A549 (cell line): Measurements from ENCODE around the gene RAB2B.
A peak's percentile ranks its signal among the peaks of the same experiment; 100 is the strongest.

Experiments
- CEBPB ChIP-seq, 2 experiments: fragments of >200 bp in 1 of 2; sonication (Bioruptor Twin) in 1 of 2; formaldehyde crosslinking in 1 of 2; IDR thresholded peaks; 2 replicates each; pipeline ENCODE4 v1.6.1; 2012 to 2016
- FOSL2 ChIP-seq, 2 experiments: fragments of 450-650 bp in 1 of 2; fragments of >200 bp in 1 of 2; sonication (Bioruptor Twin) in 1 of 2; formaldehyde crosslinking; IDR thresholded peaks; 2 replicates each; pipeline versions ENCODE4 v1.5.0 to v1.6.1; 2016 to 2020; ENCODE audit warnings: mild to moderate bottlenecking in 1 of 2, moderate library complexity in 1 of 2
- MAFK ChIP-seq: fragments of 450-650 bp; IDR thresholded peaks from 2 replicates; pipeline ENCODE4 v1.6.1; 2014; ENCODE audit not compliant: partially characterized antibody
- NFE2L2 ChIP-seq: fragments of 150-350 bp; conservative IDR thresholded peaks from 2 replicates; pipeline ENCODE4 v1.6.1; 2014; ENCODE audit warnings: low read length
- PHF8 ChIP-seq: fragments of 200-600 bp; sonication (generic); IDR thresholded peaks from 2 replicates; pipeline ENCODE4 v1.6.1; 2016; ENCODE audit warnings: low read depth, mild to moderate bottlenecking, antibody characterized with exemption, moderate library complexity, borderline replicate concordance
- POLR2A ChIP-seq: IDR thresholded peaks from 2 replicates; pipeline ENCODE4 v1.6.1; 2012; ENCODE audit warnings: mild to moderate bottlenecking, low read length
- RAD21 ChIP-seq, 2 experiments: fragments of >200 bp in 1 of 2; sonication (Bioruptor Twin) in 1 of 2; formaldehyde crosslinking in 1 of 2; IDR thresholded peaks in 1 of 2; conservative IDR thresholded peaks in 1 of 2; 2 replicates in 1 of 2; 3 replicates in 1 of 2; pipeline ENCODE4 v1.6.1; 2012 to 2018; ENCODE audit warnings: inconsistent platforms in 1 of 2
- RNF2 ChIP-seq: fragments of 200-600 bp; sonication (generic); IDR thresholded peaks from 2 replicates; pipeline ENCODE4 v1.6.1; 2016; ENCODE audit warnings: low read depth, mild to moderate bottlenecking, antibody characterized with exemption, moderate library complexity, borderline replicate concordance
- USF2 ChIP-seq: fragments of 450-650 bp; IDR thresholded peaks from 2 replicates; pipeline ENCODE4 v1.6.1; 2014; ENCODE audit warnings: antibody characterized with exemption
- TF ChIP-seq, protein P1 (sequence below): fragments of >200 bp; sonication (Bioruptor Twin); formaldehyde crosslinking; IDR thresholded peaks from 3 replicates; pipeline ENCODE4 v1.5.1; 2016
- TF ChIP-seq, protein P2 (sequence below): fragments of 200-600 bp; sonication (generic); IDR thresholded peaks from 2 replicates; pipeline ENCODE4 v1.6.1; 2016; ENCODE audit warnings: antibody characterized with exemption, mild to moderate bottlenecking, moderate library complexity

- TF ChIP-seq, protein P1, sequence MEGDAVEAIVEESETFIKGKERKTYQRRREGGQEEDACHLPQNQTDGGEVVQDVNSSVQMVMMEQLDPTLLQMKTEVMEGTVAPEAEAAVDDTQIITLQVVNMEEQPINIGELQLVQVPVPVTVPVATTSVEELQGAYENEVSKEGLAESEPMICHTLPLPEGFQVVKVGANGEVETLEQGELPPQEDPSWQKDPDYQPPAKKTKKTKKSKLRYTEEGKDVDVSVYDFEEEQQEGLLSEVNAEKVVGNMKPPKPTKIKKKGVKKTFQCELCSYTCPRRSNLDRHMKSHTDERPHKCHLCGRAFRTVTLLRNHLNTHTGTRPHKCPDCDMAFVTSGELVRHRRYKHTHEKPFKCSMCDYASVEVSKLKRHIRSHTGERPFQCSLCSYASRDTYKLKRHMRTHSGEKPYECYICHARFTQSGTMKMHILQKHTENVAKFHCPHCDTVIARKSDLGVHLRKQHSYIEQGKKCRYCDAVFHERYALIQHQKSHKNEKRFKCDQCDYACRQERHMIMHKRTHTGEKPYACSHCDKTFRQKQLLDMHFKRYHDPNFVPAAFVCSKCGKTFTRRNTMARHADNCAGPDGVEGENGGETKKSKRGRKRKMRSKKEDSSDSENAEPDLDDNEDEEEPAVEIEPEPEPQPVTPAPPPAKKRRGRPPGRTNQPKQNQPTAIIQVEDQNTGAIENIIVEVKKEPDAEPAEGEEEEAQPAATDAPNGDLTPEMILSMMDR = no peak
- no peak for TF ChIP-seq FOSL2 (IDR thresholded peaks at IDR 0.05)
- no peak for TF ChIP-seq FOSL2 (CRISPR knock-in tag; IDR thresholded peaks at IDR 0.05)
- TF ChIP-seq PHF8 = peak; percentile 69
- TF ChIP-seq, protein P2, sequence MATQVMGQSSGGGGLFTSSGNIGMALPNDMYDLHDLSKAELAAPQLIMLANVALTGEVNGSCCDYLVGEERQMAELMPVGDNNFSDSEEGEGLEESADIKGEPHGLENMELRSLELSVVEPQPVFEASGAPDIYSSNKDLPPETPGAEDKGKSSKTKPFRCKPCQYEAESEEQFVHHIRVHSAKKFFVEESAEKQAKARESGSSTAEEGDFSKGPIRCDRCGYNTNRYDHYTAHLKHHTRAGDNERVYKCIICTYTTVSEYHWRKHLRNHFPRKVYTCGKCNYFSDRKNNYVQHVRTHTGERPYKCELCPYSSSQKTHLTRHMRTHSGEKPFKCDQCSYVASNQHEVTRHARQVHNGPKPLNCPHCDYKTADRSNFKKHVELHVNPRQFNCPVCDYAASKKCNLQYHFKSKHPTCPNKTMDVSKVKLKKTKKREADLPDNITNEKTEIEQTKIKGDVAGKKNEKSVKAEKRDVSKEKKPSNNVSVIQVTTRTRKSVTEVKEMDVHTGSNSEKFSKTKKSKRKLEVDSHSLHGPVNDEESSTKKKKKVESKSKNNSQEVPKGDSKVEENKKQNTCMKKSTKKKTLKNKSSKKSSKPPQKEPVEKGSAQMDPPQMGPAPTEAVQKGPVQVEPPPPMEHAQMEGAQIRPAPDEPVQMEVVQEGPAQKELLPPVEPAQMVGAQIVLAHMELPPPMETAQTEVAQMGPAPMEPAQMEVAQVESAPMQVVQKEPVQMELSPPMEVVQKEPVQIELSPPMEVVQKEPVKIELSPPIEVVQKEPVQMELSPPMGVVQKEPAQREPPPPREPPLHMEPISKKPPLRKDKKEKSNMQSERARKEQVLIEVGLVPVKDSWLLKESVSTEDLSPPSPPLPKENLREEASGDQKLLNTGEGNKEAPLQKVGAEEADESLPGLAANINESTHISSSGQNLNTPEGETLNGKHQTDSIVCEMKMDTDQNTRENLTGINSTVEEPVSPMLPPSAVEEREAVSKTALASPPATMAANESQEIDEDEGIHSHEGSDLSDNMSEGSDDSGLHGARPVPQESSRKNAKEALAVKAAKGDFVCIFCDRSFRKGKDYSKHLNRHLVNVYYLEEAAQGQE = no peak
- no peak for TF ChIP-seq RNF2
- TF ChIP-seq NFE2L2 = no peak
- TF ChIP-seq RAD21 (conservative IDR thresholded peaks at IDR 0.05 in 1 of 2, IDR thresholded peaks at IDR 0.05 in 1 of 2) = no peak
- TF ChIP-seq CEBPB (IDR thresholded peaks at IDR 0.05) = no peak
- peak; percentile 17; the same call in 1 of the 2 replicates for TF ChIP-seq POLR2A
- TF ChIP-seq MAFK = no peak
- no peak for TF ChIP-seq USF2
Measured at GRCh38 chr14:21437063-21437901, 39.5 kb downstream of the RAB2B start.
